Activated T-cell treated with anti-CD3 and anti-CD28 coated beads, Interleukin-2, amount 50 U/mL, for 1 hour (primary cell): ENCODE measurements around the gene NAB1.
"Not testable (repeated sequence)": the region's sequence is repeated elsewhere in the genome, so short reads cannot be mapped to it uniquely, and the experiment has no call there.

Source experiments
- DNase-seq: peaks from one replicate; pipeline ENCODE4 v3.0.0-alpha.2; 2020

Gene NAB1, protein sequence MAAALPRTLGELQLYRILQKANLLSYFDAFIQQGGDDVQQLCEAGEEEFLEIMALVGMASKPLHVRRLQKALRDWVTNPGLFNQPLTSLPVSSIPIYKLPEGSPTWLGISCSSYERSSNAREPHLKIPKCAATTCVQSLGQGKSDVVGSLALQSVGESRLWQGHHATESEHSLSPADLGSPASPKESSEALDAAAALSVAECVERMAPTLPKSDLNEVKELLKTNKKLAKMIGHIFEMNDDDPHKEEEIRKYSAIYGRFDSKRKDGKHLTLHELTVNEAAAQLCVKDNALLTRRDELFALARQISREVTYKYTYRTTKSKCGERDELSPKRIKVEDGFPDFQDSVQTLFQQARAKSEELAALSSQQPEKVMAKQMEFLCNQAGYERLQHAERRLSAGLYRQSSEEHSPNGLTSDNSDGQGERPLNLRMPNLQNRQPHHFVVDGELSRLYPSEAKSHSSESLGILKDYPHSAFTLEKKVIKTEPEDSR

DNA sequence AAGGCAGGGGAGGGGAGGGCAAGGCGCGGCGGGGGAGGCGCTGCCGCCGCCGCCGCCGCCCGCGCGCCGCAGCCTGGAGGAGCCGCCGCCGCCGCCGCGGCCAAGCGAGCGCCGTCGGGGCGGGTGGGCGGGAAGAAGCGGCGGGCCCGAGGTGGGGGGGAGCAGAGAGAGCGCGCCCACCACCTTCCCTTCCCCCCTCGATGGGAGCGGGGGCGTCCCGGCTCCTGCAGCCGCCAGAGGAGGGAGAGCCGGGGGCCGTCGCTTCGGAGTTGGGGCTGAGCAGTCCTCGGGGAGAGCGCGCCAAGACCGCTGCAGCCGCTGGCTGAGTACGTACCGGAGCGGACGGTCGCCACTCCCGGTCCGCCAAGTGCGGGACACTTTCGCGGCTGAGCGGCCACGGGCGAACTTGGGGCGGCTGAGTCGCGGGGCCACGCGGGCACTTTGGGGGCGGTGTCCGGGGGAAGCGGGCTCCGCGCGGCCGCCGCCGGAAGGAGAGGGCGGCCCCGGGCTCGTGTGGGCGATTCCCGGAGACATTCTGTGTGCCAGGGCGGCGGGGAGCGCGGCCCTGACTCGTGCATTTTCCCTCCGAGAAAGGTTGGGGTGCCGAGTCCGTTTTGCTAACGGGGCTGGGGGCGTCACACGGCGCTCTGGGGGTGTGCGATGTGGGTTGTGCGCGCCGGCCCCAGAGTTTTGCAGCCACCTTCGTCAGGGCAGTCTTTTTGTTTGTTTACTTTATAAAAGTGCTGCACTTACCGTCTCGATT lies at the start of gene NAB1:
TSS of gene NAB1 (plus strand) at position 49 of the 763 bp plus-strand sequence. CDS start 10,094 bp downstream, outside the sequence.
- DNase-seq = peak; percentile 75

DNA sequence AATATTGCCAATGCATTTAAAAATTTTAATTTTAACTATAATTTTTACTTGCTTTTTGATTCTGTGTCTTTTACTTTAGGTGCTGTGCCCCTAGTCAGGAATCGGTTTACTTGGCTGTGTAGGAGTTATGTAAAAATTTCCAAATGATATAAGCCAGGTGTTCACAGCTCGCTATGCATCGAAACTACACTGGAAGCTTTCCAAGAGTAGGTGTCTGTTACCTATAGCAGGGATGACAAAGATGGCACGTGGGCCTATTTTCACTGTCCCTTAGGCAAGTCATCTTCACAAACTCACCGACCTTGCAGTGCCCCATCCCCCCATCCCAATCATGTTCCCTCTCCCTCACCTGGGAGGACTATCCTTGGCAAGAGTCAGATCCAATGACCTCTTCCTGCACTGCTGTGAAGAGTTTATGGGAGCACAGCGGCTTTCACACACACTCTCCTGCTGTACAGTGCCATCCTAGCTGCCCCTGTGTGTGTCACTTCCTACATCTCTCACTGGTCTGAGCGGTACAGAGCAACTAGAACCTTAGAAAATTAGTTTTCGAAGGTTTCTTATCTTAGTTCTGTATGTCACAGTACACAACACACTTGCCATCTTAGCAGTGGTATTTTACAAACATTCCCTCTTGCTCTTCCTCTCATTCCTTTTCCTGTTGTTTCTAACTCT lies 49.2 kb upstream of the NAB1 start:
- DNase-seq = no peak

DNA sequence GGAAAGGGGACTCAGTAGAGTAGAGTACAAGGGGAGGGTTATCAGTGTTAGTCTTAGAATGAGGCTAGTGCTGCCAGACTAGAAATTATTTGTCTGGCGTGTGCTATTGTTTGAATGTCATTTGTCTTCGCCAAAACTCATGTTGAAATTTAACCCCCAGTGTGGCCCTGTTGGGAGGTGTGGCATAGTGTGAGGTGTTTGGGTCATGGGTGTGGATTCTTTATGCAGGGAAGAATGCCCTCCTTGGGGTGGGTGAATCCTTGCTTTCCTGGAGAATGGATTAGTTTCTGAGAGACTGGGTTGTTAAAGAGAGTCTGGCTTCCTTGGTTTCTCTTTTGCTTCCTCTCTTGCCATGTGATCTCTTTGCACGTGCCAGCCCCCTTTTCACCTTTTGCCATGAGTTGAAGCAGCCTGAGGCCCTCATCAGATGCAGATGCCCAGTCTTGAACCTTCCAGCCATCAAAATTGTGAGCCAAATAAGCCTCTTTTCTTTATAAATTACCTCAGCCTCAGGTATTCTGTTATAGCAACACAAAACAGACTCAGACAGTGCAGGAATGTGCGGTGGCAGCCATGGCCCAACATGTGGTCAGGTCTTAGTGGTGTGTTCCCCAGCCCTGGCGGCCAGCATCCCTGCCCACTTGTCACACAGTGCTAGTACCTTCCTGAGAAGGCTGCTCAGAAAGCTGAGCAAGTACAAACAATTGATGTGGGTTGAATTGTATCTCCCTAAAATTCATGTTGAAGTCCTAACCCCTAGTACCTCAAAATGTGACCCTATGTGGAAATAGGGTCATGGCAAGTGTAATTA lies 48.4 kb upstream of the NAB1 start:
- no peak for DNase-seq

DNA sequence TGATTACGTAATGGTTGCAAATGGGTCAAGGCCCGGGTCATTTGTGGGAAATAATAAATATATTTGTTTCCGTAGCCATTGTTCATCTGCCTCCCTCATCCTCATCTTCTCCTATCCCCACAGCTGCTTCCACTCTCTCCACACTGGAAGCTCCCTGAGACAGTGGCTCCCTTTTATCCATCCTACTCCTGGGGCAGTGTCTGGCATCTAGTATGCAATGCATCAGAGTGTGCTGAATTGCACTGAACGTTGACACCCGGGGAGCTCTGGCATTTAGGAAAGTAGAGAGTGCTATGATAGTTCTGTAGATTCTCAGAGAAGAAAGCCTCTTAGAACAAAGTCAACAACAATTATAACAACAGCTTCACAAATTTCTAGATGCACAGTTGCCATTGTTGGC lies 45.5 kb upstream of the NAB1 start:
- DNase-seq = no peak

DNA sequence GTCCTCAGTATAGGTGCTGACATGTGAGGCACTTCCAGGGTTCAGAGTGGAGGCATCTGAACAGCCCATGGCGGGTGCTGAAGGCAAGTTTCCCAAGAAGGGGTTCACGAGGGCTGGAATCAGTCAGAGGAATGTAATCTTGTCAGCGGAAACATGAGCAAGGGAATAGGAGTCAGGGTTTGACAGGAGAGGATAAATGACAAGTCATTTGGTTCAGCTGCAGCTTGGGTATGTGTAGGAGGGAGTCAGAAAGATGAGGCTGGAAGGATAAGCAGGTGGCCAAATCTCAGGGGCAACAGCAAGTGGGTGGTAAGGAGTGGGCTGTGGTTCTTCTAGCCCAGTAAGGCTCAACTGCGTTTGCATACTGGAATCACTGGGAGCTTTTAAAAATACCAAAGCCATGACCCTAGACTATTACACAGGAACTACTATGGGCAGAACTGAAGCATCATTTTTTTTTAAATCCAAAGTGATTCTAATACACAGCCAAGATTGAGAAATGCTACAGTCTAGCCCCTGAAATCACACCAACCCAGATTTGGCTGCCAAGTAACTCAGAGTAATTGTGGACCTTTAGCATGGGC lies 41.8 kb upstream of the NAB1 start:
- no peak for DNase-seq

DNA sequence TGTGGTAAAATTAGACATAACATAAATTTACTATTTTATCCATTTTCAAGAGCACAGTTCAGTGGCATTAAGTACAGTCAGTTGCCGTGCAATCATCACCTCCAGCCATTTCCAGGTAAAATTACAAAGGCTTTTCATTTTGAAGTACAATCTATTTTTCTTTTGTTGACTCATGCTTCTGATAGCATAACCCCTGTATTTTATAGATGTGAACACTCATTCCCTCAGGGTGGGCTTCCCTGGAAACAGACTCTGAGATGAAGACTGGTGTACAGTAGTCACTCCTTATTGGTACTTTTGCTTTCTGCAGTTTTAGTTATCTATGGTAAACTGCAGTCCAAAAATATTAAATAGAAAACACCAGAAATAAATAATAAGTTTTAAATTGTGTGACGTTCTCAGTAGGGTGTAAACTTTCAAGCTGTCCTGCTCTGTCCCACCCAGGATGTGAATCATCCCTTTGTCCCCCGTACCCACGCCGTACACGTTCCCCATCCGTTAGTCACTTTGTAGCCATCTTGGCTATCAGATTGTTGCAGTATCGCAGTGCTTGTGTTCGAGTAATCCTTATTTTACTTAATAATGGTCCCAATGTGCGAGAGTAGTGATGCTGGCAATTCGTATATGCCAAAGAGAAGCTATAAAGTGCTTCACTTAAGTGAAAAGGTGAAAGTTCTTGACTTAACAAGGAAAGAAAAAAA lies 41.1 kb upstream of the NAB1 start:
- DNase-seq = no peak

DNA sequence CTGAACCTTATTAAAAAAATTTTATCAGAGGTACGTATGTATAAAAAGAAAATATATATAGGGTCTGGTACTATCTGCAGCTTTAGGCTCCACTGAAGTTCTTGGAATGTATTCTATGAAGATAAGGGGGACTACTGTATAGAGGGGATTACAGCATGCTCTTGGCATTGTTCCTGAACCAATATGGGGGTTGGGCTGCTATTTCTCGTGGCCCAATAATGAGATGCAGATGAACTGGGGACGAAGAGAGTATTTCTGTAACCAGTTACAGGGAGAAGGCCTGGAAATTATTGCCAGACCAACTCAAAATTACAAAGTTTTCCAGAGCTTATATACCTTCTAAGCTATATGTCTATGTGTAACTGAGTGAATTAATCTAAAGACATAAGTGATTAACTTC lies 40.0 kb upstream of the NAB1 start:
- not testable (repeated sequence) for DNase-seq

DNA sequence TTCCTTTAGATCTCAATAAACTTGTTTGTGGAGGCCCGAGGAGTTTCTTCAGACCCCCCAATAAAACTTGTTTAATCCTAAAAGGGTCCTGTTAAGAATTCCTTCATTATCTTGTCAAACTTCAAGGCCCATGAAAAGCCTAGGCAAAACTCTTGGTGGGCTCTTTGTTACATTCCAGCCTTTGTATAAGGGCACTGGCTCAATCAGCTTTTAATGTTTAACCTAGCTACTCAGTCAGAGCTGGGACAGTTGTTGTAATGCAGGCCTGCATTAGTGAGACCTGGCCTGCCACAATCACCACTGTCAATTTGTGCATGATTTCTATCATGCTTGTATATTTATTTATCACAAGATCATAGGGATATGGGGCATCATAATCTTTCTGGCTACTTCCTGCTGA lies 39.5 kb upstream of the NAB1 start:
- not testable (repeated sequence) for DNase-seq

DNA sequence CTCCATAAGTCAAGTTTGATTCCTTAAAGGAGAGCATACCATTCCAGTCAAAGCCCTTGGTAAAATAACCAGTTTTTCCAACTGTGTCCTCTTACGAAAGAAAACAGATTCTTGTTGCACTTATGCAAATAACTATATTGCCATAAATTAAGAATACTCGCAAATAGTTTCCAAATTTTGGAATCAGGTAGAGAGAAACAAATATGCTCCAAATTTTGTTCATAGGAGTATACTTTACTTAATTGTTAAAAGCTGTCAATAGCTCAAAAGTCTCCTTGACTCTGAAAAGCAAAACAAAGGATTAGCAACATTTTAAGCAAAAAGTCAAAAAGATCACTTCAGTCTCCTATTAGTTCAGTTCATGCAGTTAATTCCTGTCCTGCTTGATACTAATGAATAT lies 38.4 kb upstream of the NAB1 start:
- not testable (repeated sequence) for DNase-seq

DNA sequence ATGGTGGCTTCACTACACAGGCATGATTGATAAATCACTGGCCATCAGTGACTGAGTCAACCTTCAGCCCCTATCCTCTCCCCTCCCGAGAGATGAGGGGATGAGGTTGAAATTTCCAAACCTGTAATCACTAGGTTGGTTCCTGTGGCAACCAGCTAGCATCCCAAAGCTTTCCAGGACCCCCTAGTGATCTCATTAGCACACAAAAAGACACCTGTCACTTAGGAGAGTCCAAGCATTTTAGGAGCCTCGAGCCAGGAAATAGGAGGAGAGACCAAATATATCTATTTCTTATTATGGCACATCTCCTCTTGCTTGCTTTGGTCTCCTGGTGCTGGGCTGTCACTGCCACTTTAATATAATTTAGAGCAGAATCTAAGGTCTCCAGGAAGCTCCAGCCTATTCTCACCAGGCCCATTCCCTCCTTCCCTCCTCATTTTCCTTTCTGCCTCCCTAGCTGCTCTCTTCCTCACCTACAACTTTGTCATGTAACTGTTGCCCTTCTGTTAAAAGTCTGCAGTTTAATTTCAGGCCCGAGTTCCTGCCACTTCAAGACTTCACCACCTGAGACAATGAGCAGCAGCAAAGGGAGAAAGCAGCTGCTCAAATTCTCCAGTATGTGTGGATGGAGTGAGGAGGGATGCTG lies 33.2 kb upstream of the NAB1 start:
- no peak for DNase-seq

DNA sequence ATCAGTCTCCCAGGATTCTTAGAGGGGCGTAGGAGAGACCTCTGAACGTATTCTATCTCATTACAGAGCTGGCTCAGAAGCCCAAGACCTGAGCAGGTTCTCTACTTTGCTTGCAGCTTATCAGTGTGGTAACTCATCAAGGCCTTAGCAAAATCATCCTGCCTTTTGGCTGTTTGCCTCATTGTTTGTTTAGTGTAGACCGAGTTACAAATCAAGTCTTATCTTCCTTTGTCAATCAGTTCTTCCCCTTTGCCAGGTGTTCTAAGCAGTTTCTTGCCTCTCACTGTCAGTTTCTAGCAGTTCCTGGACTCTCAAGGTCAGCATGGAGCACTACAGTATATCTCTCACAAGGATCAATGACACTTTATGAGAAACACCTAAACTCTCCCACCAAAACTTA lies 30.9 kb upstream of the NAB1 start:
- DNase-seq = no peak

DNA sequence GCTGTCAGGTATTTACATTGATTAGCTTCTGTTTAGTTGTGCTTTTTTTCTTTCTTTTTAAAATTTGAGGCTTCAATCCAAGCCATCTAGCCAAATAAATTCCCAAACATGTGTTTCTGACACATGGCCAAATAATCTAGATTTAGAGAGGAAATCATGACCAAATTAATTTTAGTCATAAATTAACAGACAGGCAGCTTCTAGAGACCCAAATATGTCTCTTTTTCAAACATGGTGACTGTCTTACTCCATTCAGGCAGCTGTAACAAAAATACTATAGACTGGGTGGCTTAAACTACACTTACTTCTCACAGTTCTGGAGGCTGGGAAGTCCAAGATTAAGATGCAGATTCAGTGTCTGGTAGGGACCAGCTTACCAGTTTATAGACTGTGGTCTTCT lies 23.2 kb upstream of the NAB1 start:
- no peak for DNase-seq

DNA sequence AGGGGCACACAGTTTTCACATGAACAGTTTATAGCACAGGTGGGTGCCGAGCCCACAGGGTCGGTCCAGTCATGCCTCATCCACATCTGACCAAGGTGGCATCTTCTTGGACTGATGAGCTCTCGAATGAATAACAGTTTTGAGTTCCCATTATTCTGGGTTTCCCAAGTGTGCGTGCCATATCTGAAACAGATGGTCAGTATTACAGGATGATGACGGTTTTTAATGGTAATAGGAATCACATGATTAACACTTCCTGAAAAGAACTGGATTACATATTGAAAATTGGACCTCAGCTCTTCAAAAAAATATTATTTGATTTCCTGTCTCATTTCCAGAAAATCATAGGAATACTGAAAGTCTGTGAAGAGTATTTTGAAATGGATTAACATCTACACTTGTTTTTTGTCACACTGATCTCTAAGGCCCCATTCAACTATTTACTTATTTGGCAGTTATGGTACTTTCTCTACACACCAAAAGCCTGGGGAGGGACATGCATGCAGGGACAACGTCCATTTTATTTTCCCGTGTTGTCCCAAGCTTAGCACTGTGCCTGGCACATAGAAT lies 22.2 kb upstream of the NAB1 start:
- DNase-seq = no peak

DNA sequence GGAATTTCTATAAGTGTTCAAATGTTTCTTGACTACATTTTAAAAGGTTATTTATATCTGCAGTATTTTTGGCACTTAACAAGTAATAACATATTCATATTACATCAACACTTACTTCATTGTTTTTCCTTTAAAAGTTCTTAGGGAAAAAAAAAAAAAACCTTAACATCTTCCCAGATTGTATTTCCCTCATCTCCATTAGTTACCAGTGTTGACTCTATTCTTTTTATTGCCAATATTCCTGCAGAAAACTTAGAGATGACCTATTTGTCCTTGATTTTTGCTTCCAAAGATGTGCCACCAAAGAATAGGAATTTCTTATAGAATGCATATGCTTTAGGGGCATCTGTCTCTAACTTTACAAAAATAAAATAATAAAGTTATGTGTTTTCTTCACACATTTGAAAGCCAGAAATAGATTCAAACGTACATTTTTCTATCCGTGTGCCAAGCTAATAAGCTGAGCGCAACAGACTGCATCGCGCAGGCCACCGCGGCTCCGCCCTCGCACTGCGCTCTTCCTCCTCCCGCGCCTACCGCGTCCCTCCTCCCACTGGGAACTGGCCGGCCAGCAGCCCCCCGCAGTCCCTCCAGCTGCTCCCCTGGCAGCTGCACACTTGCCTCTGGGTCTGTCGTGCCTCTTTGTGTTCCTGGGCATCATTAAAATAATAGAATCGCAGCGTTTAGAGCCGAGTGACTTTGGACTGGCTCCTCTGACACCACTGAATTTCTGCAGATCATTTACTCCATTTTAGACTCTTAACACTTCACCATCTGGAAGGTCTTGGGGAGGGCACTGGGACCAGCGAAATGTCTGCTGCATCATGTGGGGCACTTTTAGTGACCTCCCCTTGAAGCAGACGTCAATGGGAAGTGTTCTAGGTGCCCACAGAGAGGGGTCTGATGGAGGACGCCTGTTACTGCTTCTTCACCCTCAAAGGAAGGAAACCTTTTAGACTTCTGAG lies 21.2 kb upstream of the NAB1 start:
- DNase-seq = peak; percentile 35

DNA sequence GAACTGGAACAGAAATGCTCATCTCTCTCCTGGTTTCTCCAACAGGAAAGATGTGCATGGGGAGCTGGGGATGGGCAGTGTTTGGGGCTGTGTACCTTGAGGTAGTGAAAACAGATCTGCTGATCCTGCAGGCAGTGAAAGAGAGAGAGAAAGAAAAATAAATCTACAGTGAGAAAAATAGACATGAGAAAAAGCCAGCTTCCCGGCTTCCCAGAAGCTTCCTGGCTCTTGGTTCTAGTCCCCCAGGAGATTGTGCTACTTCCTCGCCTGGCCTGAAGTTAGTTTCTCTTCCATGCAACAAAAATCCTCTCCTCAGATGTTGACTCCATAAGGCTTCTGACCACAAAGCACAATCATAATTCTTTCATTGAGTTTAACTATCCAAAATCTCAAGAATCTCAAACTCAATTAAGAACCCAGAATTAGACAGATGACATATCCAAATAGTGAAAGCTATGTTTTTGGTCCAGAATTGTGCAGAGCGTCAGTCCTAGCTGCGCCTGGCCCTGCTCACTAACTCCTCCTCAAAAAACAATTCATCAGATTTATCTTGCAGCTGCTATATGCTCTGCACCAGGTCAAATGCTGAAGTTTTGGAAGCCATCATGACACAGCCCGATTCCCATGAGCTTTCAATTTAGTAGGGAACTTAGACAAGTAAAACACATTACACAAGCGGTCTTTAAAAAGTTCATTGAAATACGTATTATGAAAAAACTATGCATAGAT lies 20.1 kb upstream of the NAB1 start:
- DNase-seq = no peak

DNA sequence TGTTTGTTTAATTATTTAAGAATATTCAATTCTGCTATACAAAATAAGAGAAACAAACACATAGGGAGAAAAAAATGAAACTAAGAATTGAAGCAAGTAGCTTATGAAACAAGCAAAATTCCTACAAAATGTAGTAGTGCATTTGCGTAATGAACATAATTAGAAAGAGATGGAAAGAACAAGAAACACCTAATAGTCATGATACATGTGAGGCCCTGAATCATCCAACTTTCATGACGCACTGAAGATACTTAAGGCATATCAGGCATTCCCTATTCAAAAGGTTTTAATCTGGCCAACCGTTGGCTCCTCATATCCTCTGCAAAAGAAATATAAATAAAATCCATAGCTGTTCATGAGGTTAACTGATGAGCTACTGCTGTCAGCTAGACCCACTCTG lies 14.5 kb upstream of the NAB1 start:
- no peak for DNase-seq

DNA sequence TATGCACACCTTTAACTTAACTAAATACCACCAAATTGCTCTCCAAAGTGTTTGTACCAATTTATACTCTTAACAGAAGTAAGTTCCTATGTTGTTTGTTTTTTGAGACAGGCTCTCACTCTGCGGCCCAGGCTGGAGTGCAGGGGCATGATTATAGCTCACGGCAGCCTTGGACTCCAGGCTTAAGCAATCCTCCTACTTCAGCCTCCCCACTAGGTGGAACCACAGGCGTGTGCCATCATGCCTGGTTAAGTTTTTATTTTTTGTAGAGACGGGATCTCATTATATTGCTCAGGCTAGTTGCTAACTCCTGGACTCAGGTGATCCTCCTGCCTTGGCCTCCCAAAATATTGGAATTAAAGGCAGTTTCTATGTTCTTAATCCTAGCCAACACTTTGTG lies 13.1 kb upstream of the NAB1 start:
- DNase-seq = no peak

DNA sequence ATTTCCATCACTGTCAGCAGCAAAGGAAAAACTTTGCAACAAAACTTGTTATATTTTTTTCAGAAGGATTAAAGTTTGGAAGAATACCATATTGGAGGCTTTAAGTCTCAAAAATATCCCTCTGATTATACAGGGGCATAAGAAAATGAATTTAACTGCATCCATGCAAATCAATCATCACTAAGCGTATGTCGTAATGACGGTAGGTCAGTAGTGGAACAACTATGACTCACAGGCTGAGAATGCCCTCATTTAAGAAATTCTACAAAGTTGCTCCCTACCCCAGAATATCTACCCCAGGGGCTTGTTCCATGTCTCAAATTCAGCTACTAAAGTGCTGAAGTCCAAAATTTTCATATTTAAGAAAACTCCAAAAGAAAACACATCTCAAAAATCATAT lies 12.5 kb upstream of the NAB1 start:
- DNase-seq = no peak

DNA sequence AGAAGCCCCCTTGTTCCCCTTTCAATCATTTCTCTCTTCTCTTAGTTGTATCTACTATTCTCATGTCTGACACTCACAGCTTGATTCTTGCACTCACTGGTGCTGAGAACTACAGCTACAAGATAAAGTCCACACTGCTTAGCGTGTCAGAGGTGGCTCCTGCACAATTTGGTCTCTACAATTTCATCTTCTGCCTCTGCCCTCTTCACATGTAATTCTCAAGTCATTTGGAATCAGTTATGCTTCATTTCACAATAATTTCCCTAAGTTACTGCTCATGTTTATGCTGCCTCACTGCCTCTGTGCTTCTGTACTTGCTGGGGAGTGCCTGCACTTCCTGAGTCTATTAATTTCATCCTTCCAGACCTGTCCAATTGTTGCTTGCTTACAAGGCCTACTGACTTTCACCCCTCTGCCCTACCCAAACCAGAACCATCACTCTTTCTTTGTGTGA lies 11.6 kb upstream of the NAB1 start:
- no peak for DNase-seq
